MM.1S (cell line): ENCODE data around the gene COPZ1.

Source experiments
- DNase-seq: peaks from one replicate; pipeline ENCODE4 v3.0.0-alpha.2; 2015
- H2AFZ ChIP-seq: fragments of 300-600 bp; sonication (generic); 2 replicates; pipeline ENCODE4 v1.6.0; 2016; ENCODE audit warnings: antibody characterized with exemption, low read length
- H3F3A ChIP-seq: fragments of 300-600 bp; sonication (generic); 2 replicates; pipeline ENCODE4 v1.6.1; 2016; ENCODE audit warnings: mild to moderate bottlenecking, antibody characterized with exemption, low read length, moderate library complexity, mixed read lengths; ENCODE audit not compliant: insufficient read depth
- H3K27ac ChIP-seq: fragments of 300-600 bp; sonication (generic); 2 replicates; pipeline ENCODE4 v1.5.1; 2016; ENCODE audit warnings: mild to moderate bottlenecking, low read length
- H3K27me3 ChIP-seq: fragments of 300-600 bp; sonication (generic); replicated peaks from 2 replicates; pipeline ENCODE4 v1.6.0; 2016; ENCODE audit warnings: low read length; ENCODE audit not compliant: insufficient read depth
- H3K36me3 ChIP-seq: fragments of 300-600 bp; sonication (generic); replicated peaks from 2 replicates; pipeline ENCODE4 v1.6.1; 2016; ENCODE audit warnings: mild to moderate bottlenecking, low read length, mixed read lengths; ENCODE audit not compliant: insufficient read depth
- H3K4me1 ChIP-seq: fragments of 300-600 bp; sonication (generic); 2 replicates; pipeline ENCODE4 v1.6.1; 2016; ENCODE audit warnings: low read length, mixed read lengths
- H3K4me2 ChIP-seq: fragments of 300-600 bp; sonication (generic); 2 replicates; pipeline ENCODE4 v1.6.0; 2016; ENCODE audit warnings: low read depth, low read length
- H3K4me3 ChIP-seq: fragments of 300-600 bp; sonication (generic); 2 replicates; pipeline ENCODE4 v1.5.1; 2016; ENCODE audit warnings: low read length, mixed read lengths
- H3K79me2 ChIP-seq: fragments of 300-600 bp; sonication (generic); 2 replicates; pipeline ENCODE4 v1.6.1; 2016; ENCODE audit warnings: mixed run types, low read length, mixed read lengths
- H3K9ac ChIP-seq: fragments of 300-600 bp; sonication (generic); 2 replicates; pipeline ENCODE4 v1.6.1; 2016; ENCODE audit warnings: low read length, mixed read lengths
- H3K9me2 ChIP-seq: fragments of 300-600 bp; sonication (generic); replicated peaks from 2 replicates; pipeline ENCODE4 v1.6.1; 2016; ENCODE audit warnings: mild to moderate bottlenecking, low read length, mixed read lengths; ENCODE audit not compliant: insufficient read depth
- H3K9me3 ChIP-seq: fragments of 300-600 bp; sonication (generic); replicated peaks from 2 replicates; pipeline ENCODE4 v1.6.1; 2016; ENCODE audit warnings: mild to moderate bottlenecking, low read length, mixed read lengths; ENCODE audit not compliant: insufficient read depth
- H4K20me1 ChIP-seq: fragments of 300-600 bp; sonication (generic); 2 replicates; pipeline ENCODE4 v1.6.1; 2016; ENCODE audit warnings: mild to moderate bottlenecking, low read length, moderate library complexity, mixed read lengths; ENCODE audit not compliant: insufficient read depth
- EZH2 ChIP-seq: fragments of 300-600 bp; sonication (generic); optimal IDR thresholded peaks from 2 replicates; pipeline ENCODE3; 2017; ENCODE audit warnings: low read depth, mild to moderate bottlenecking, antibody characterized with exemption, low read length, mixed read lengths
- EZH2phosphoT487 ChIP-seq: fragments of 300-600 bp; sonication (generic); IDR thresholded peaks from 2 replicates; pipeline ENCODE4 v1.6.1; 2018; ENCODE audit warnings: antibody characterized with exemption, low read length
- TF ChIP-seq, protein P1 (sequence below): fragments of 300-600 bp; sonication (generic); IDR thresholded peaks from 2 replicates; pipeline ENCODE4 v1.5.1; 2016; ENCODE audit warnings: antibody characterized with exemption, low read length, mixed read lengths

Gene COPZ1

GRCh38 chr12:54356951-54357356 lies 32.0 kb downstream of the COPZ1 start:
- Histone ChIP-seq H3K9ac (no peak overlapping the region), H3K4me1 (0 out of 2 replicates have a peak, but pooled peaks cover 3% of the 10 kb centered on the region), H4K20me1 (no peaks in the 10 kb centered on the region)

DNA sequence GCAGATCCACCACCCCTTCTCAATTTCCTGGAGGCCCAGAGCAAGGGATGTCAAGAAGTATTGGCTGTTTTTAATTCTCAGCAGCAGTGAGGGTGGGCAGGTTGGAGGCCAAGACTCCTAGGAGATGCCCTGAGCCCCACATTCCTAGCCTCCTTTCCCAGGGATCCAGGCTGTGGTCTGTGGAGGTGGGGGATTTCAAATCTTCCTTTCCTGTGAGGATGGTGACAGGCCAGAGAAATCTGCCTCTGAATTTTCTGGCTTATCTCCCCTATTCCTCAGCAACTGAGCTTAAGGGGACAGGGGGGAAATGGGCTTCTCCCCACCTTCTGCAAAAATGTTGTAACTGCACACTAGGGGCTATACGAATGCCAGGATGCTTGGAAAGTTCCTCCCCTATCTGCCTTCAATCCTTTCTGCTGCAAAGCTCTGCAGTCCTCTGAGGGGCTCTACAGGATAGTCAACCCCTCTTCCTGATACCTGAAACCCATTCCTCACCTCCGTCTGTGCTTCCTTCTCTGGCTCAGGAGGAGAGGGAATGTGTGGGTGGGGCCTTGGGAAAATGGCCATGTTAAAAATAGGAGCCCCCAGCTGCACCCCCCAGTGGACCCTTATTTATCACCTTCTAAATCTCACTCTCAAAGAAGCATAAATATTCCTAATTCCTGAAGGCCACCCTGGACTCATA lies 32.7 kb downstream of the COPZ1 start:
- no peak overlapping the region; the same call in 1 of the 2 replicates for H3K4me3 ChIP-seq
- TF ChIP-seq EZH2phosphoT487 (no peak), EZH2 (no peak)
- TF ChIP-seq, protein P1, sequence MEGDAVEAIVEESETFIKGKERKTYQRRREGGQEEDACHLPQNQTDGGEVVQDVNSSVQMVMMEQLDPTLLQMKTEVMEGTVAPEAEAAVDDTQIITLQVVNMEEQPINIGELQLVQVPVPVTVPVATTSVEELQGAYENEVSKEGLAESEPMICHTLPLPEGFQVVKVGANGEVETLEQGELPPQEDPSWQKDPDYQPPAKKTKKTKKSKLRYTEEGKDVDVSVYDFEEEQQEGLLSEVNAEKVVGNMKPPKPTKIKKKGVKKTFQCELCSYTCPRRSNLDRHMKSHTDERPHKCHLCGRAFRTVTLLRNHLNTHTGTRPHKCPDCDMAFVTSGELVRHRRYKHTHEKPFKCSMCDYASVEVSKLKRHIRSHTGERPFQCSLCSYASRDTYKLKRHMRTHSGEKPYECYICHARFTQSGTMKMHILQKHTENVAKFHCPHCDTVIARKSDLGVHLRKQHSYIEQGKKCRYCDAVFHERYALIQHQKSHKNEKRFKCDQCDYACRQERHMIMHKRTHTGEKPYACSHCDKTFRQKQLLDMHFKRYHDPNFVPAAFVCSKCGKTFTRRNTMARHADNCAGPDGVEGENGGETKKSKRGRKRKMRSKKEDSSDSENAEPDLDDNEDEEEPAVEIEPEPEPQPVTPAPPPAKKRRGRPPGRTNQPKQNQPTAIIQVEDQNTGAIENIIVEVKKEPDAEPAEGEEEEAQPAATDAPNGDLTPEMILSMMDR = no peak
- H4K20me1 ChIP-seq = no peaks in the 10 kb centered on the region
- no peaks in the 10 kb centered on the region for H3K36me3 ChIP-seq
- no peaks in the 10 kb centered on the region for H3K9me2 ChIP-seq
- peak overlapping the region; percentile 99; the same call in 1 of the 2 replicates for H3K4me2 ChIP-seq
- H3K9ac ChIP-seq = no peak overlapping the region
- no peak for DNase-seq
- H3K27me3 ChIP-seq = peaks cover 11% of the 10 kb centered on the region
- H2AFZ ChIP-seq = no peak overlapping the region; the same call in 1 of the 2 replicates
- peaks cover 2% of the 10 kb centered on the region; the same call in 1 of the 2 replicates for H3F3A ChIP-seq
- H3K79me2 ChIP-seq = no peaks in the 10 kb centered on the region
- H3K4me1 ChIP-seq = 0 out of 2 replicates have a peak, but pooled peaks cover 3% of the 10 kb centered on the region
- H3K9me3 ChIP-seq = no peaks in the 10 kb centered on the region
- H3K27ac ChIP-seq = no peak overlapping the region

More at GRCh38 chr12:54356951-54357356, 32.0 kb downstream of the COPZ1 start:
- Histone ChIP-seq H3K79me2 (no peaks in the 10 kb centered on the region), H3K4me3 (no peak overlapping the region), H3K9me2 (no peaks in the 10 kb centered on the region), H3K9me3 (no peaks in the 10 kb centered on the region), H3K4me2 (no peak overlapping the region), H3K27ac (no peak overlapping the region), H2AFZ (no peak overlapping the region), H3F3A (peaks cover 2% of the 10 kb centered on the region; the same call in 1 of the 2 replicates), H3K36me3 (no peaks in the 10 kb centered on the region), H3K27me3 (peaks cover 4% of the 10 kb centered on the region)
- DNase-seq = no peak
- TF ChIP-seq EZH2phosphoT487 = no peak
- TF ChIP-seq, protein P1 = no peak
- TF ChIP-seq EZH2 = no peak

DNA sequence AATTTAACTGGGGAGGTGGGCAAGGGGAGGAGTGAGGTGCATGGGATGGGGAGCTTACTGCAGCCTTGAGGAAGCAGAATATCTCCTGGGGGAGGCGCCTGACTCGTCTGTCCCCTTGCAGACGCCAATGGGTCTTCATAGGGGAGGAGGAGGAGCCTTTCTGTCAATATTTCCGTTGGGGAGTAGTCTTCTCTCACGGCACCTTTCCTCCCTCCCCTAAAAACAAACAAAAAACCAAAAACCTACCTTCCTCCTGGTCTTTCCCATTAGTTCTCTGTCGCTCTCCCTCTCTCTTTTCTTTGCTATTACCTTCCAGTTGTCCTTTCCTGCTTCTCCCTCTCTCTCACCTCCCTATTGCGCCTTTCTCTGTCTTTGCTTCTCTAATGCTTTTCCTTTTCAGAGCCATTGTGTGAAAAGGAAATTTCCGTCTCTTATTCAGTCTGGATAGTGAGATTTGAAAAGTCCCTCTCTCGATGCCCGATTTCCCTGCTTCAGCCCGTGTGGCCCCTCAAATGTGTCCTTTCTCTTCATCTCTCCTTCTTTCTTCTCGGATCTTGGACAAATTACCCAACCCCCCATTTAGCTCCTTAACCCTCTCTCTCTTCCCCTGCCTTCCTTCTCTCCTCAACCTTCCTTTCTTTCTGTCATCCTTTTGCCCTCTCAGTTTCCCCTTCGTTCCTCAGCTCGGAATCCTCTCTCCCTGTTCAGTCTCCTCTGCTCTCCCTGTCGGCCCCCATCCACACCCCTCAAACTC lies 33.4 kb downstream of the COPZ1 start:
- H3K27me3 ChIP-seq = peaks cover 18% of the 10 kb centered on the region
- peak overlapping the region; percentile 99 for H2AFZ ChIP-seq
- H3K4me3 ChIP-seq = peak overlapping the region; percentile 98
- TF ChIP-seq, protein P1 = no peak
- no peak for TF ChIP-seq EZH2
- TF ChIP-seq EZH2phosphoT487 = no peak
- H3K36me3 ChIP-seq = no peaks in the 10 kb centered on the region
- peak; percentile 51 for DNase-seq
- H3F3A ChIP-seq = peaks cover 2% of the 10 kb centered on the region; the same call in 1 of the 2 replicates
- H3K27ac ChIP-seq = peak overlapping the region; percentile 21; the same call in 1 of the 2 replicates
- no peaks in the 10 kb centered on the region for H4K20me1 ChIP-seq
- H3K79me2 ChIP-seq = no peaks in the 10 kb centered on the region
- H3K4me2 ChIP-seq = peak overlapping the region; percentile 99
- no peaks in the 10 kb centered on the region for H3K9me2 ChIP-seq
- peaks cover 9% of the 10 kb centered on the region; the same call in 1 of the 2 replicates for H3K4me1 ChIP-seq
- peak overlapping the region; percentile 85 for H3K9ac ChIP-seq
- H3K9me3 ChIP-seq = no peaks in the 10 kb centered on the region
